Measurements from ENCODE around the gene MTUS2. TPM values are rescaled to one million over a fixed set of nuclear protein-coding genes. Genes with fewer than 3 reads are reported as not detected.

The MTUS2 gene
- total RNA-seq, 4 donors from 2014 or later = 0.26 to 0.72 (median 0.38) TPM; not detected in 1

GRCh38 chr13:28935104-28935503, 115.0 kb downstream of the MTUS2 start:
- Histone ChIP-seq H3K9me3 (no peaks in the 10 kb centered on the region), H3K27me3 (no peaks in the 10 kb centered on the region), H3K4me1 (no peaks in the 10 kb centered on the region), H3K36me3 (no peaks in the 10 kb centered on the region), H3K4me3 (no peak overlapping the region), H3K27ac (no peak overlapping the region)
- WGBS = 73% methylated on average over 2 of the region's 2 CpGs
- no peak for TF ChIP-seq POLR2A (IDR thresholded peaks at IDR 0.05)
- TF ChIP-seq, protein P1, sequence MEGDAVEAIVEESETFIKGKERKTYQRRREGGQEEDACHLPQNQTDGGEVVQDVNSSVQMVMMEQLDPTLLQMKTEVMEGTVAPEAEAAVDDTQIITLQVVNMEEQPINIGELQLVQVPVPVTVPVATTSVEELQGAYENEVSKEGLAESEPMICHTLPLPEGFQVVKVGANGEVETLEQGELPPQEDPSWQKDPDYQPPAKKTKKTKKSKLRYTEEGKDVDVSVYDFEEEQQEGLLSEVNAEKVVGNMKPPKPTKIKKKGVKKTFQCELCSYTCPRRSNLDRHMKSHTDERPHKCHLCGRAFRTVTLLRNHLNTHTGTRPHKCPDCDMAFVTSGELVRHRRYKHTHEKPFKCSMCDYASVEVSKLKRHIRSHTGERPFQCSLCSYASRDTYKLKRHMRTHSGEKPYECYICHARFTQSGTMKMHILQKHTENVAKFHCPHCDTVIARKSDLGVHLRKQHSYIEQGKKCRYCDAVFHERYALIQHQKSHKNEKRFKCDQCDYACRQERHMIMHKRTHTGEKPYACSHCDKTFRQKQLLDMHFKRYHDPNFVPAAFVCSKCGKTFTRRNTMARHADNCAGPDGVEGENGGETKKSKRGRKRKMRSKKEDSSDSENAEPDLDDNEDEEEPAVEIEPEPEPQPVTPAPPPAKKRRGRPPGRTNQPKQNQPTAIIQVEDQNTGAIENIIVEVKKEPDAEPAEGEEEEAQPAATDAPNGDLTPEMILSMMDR (IDR thresholded peaks at IDR 0.05) = no peak
- TF ChIP-seq POLR2AphosphoS5 (IDR thresholded peaks at IDR 0.05) = no peak
- no peak for DNase-seq (ENCODE audit: low spot score in 2 of 2)

DNA sequence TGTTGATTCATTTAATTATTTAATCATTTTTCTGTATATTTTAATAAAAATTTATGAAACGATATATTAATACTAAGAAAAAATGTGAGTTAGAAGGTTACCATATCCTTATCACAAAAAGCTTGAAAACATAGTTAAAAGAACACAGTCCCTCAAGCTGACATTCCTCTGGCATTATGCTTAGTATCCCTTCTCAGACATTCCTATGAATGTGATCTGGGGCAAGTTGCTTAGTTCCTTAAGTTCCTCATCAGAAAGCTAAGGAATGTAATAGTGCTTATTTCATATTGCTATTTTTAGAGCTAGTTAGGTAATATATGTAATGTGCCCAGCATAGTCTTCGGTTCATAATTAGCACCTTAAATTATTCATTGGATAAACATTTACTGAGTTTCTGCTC, 122.8 kb downstream of the MTUS2 start:
- no peak overlapping the region for H3K4me3 ChIP-seq
- WGBS = 76% methylated on average over 2 of the region's 2 CpGs
- H3K27me3 ChIP-seq = no peaks in the 10 kb centered on the region
- no peaks in the 10 kb centered on the region for H3K9me3 ChIP-seq
- TF ChIP-seq EP300 (IDR thresholded peaks at IDR 0.05) (no peak), POLR2A (IDR thresholded peaks at IDR 0.05) (no peak), POLR2AphosphoS5 (IDR thresholded peaks at IDR 0.05) (no peak)
- TF ChIP-seq, protein P1 (IDR thresholded peaks at IDR 0.05) = no peak
- no peak overlapping the region for H3K27ac ChIP-seq
- H3K4me1 ChIP-seq = no peaks in the 10 kb centered on the region
- H3K36me3 ChIP-seq = no peaks in the 10 kb centered on the region
- DNase-seq (ENCODE audit: low spot score in 2 of 2) = no peak

- TF ChIP-seq EP300 (IDR thresholded peaks at IDR 0.05) (no peak), POLR2AphosphoS5 (IDR thresholded peaks at IDR 0.05) (no peak), POLR2A (IDR thresholded peaks at IDR 0.05) (no peak)
- TF ChIP-seq, protein P1 (IDR thresholded peaks at IDR 0.05) = no peak
- no peak for DNase-seq (ENCODE audit: low spot score in 2 of 2)
- WGBS = 89% methylated on average over 4 of the region's 4 CpGs
- no peaks in the 10 kb centered on the region for H3K27me3 ChIP-seq
- no peaks in the 10 kb centered on the region for H3K4me1 ChIP-seq
- H3K27ac ChIP-seq = no peak overlapping the region
- no peak overlapping the region for H3K4me3 ChIP-seq
- H3K9me3 ChIP-seq = peaks cover 4% of the 10 kb centered on the region
- no peaks in the 10 kb centered on the region for H3K36me3 ChIP-seq
Measured at GRCh38 chr13:28953714-28954418, 133.7 kb downstream of the MTUS2 start.

GRCh38 chr13:28954419-28954725, 134.2 kb downstream of the MTUS2 start:
- Histone ChIP-seq H3K4me3 (no peak overlapping the region), H3K9me3 (peaks cover 4% of the 10 kb centered on the region), H3K27ac (no peak overlapping the region), H3K36me3 (no peaks in the 10 kb centered on the region), H3K27me3 (no peaks in the 10 kb centered on the region), H3K4me1 (no peaks in the 10 kb centered on the region)
- no peak for DNase-seq (ENCODE audit: low spot score in 2 of 2)
- 79% methylated on average over 5 of the region's 5 CpGs for WGBS
- TF ChIP-seq POLR2AphosphoS5 (IDR thresholded peaks at IDR 0.05) (no peak), EP300 (IDR thresholded peaks at IDR 0.05) (no peak), POLR2A (IDR thresholded peaks at IDR 0.05) (no peak)
- TF ChIP-seq, protein P1 (IDR thresholded peaks at IDR 0.05) = no peak

DNA sequence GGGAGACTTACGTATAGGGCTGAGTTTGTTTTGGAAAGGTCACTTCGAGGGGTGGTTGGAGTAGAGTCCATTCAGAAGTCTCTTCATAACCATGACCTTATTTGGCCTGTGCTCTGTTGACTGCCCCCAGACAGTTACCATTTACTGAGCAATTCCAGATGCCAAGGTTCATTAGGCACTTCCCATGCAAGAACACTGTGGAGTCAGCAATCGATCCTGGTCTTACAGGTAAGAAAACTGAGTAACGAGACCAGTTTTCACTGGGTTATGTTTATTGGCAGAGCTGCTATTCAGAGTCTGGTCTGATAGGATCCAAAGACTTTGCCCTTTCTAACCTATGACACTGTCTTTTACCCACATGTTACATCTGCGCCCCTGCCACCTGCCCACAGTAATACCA, 134.7 kb downstream of the MTUS2 start:
- no peak overlapping the region for H3K27ac ChIP-seq
- H3K4me1 ChIP-seq = no peaks in the 10 kb centered on the region
- H3K9me3 ChIP-seq = peaks cover 4% of the 10 kb centered on the region
- no peak for DNase-seq (ENCODE audit: low spot score in 2 of 2)
- TF ChIP-seq POLR2A (IDR thresholded peaks at IDR 0.05) = no peak
- TF ChIP-seq, protein P1 (IDR thresholded peaks at IDR 0.05) = no peak
- no peak for TF ChIP-seq EP300 (IDR thresholded peaks at IDR 0.05)
- TF ChIP-seq POLR2AphosphoS5 (IDR thresholded peaks at IDR 0.05) = no peak
- 66% methylated on average over 5 of the region's 5 CpGs for WGBS
- no peaks in the 10 kb centered on the region for H3K27me3 ChIP-seq
- H3K36me3 ChIP-seq = no peaks in the 10 kb centered on the region
- no peak overlapping the region for H3K4me3 ChIP-seq

Measured in suprapubic skin (tissue), 4 donors.